Stimulated activated CD4-positive, alpha-beta T cell treated with anti-CD3 and anti-CD28 coated beads, Interleukin-2, amount 100 ng/mL, for 48 hours (primary cell): ENCODE data around the gene HEPHL1.

Source experiments
- DNase-seq, 2 donors: peaks; one replicate each; pipeline ENCODE4 v3.0.0-alpha.2; 2020

Gene HEPHL1

DNA sequence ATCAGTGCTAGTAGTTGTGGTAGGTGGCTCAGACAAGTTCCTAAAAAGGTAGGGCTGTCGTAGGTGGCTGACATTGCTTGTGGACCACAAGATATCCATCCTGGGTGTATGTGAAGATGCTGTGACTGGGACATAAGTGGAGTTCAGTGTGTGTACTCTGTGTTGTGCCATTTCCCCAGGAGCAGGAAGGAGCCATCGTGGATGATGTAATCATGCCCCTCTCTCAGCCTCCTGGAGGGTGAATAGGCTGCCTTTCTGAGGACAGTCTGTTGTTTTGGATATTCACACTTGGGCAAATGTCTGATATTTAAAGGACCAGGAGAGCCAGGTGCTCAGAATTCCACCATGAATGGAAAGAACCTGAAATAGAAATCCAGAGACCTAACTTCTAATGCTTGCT is 2.7 kb downstream of the HEPHL1 start:
- no peak for DNase-seq

DNA sequence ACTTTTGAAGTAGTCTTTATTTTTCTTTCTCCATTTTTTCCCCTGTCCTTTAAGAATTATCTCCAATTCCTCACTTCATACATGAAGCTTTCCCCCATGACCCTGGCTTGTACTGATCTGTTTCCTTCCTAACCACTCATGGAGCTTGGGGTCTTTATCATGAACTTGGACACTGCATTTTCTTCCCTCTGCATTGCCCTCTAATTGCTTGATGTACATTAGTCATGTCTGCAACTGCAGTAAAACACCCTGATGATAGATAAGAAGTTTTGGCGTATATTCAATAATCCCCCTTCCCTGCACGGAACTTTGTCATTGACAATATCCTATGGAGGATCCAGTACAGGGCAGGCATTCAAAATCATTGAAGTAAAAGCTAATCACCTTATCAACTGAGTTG is 3.4 kb downstream of the HEPHL1 start:
- no peak for DNase-seq

DNA sequence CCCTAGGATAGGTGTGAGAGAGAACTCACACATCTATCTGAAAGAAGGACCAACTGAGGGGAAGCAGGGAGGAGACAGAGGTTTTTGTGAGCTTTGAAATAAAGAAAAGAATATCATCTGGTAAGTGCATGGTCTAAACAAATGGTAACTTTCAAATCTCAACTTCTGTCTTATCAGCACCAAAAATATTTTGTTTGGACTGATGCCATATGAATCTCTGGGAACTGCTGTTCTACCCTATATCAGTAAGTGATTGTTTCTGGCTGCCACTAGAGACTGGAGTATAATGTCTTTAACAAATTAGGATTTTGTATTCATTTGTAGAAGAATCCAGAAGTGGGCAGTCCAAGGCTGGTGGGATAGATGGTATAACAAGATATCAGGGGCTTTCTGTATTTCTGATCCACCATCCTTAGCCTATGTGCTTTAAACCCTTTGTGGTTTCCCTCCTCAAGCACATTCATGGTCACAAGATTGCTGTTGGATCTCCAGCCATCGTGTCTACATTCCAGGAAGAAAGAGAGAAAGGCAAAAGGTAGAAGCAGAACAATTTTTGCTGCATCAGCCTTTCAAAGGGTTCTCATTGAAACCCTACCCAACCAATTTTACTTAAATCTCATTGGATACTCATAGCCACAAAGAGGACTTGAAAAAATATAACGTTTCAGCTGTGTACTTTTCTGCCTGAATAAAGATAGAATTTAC is 4.7 kb downstream of the HEPHL1 start:
- DNase-seq, result no peak

DNA sequence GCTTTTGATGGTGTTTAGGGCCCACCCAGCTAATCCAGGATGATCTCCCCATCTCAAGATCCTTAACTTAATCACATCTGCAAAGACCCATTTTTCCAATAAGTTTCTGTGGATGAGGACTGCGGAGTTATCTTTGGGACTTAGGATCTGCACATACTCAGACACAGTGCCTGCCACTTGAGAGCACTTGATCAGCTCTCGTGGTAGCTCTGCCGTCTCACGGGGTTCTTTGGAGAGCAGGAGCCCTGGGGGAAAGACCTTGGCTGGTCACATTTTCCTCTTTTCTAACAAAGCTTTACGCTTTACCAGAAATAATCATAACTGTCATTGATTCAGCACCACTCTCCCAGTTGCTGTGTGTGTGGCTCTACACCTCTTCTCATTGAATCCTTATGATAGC is 6.1 kb downstream of the HEPHL1 start:
- no peak for DNase-seq

DNA sequence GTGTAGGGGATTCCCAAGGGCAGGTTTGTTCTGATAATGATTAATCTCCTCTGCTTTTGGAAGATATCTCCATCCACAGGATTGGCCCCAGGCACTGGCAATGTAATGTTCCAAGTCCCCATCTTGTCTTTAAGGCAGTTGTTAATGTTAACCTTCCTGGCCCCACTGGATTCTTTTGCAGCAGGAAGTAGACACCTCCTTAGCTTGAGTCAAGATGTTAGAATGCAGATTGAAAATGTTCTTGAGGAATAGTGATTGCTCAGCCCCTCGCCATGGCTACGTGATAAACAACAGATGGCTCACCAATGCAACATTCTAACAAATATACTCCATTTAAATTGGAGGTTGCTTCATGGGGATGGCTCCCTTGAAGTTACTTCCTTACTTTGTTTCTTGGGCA is 7.3 kb downstream of the HEPHL1 start:
- DNase-seq, result no peak

- no peak for DNase-seq
Observed at GRCh38 chr11:94030059-94030458, 8.9 kb downstream of the HEPHL1 start.

- DNase-seq, result no peak
Observed at GRCh38 chr11:94031625-94032024, 10.5 kb downstream of the HEPHL1 start.

DNA sequence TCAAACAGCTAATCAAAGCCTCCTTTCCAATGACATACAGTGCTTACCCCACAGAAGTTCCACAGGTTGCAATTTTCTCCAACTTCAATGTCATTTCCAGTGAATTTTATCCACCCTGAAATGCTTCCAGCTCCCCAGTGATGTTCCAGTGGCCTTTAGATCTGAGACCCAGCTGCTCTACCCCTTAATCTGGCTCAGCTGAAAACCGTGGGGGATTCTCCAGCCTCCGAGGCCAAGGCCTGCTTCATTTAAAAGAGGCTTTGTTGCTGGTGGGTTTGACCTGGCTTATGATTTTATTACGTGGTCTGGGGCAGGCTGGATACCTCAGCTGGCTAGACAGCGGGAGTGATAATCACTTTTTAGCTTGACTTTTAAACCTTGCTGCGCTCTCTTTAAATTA is 10.9 kb downstream of the HEPHL1 start:
- DNase-seq, result no peak

- DNase-seq, result no peak
Observed at GRCh38 chr11:94032725-94033124, 11.6 kb downstream of the HEPHL1 start.

GRCh38 chr11:94034207-94034606 is 13.1 kb downstream of the HEPHL1 start:
- no peak for DNase-seq

DNA sequence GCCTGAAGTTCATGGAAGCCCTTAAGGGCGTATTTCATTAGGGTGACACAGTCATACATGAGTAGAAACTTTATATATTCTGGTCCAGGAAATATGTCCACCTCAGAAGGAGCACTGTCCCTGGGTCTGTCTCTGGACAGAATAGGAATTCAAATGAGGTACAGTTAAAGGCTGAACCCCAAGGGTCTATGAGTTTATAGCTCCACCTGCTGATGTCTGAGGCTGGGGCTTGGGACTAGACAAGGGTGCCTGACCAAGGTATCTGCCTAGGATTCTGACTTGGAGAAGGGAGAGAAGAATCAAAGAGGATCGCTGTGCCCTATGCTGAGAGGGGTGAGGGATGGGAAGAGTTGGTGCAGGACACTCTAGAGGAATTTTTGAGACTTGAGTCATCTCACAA is 14.9 kb downstream of the HEPHL1 start:
- no peak for DNase-seq

GRCh38 chr11:94043241-94043640 is 22.1 kb downstream of the HEPHL1 start:
- no peak for DNase-seq

DNA sequence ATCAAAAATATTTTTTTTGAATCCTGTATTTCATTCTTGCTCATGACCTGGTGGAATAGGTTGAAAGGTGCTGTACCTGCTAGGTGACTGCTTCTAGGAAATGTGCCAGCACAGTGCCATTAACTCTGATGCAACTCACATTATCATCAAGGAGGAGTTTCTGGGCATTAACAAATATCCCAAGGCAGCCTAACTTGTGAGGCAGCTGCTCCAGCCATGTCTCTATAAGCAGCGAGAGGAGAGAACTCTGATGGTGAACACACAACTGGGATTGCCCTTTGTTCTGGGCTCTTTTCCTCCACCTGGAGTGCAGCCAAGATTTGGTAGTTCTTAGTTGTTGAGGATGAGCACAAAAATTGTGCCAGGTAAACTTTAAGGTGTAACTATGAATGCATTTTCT is 25.6 kb downstream of the HEPHL1 start:
- DNase-seq, result no peak

- no peak for DNase-seq
Observed at GRCh38 chr11:94048032-94048709, 27.0 kb downstream of the HEPHL1 start.

GRCh38 chr11:94049351-94049750 is 28.2 kb downstream of the HEPHL1 start:
- DNase-seq, result no peak

- DNase-seq, result no peak
Observed at GRCh38 chr11:94058630-94059029, 37.5 kb downstream of the HEPHL1 start.

GRCh38 chr11:94059065-94059464 is 37.9 kb downstream of the HEPHL1 start:
- DNase-seq, result no peak

GRCh38 chr11:94060401-94060800 is 39.2 kb downstream of the HEPHL1 start:
- no peak for DNase-seq

GRCh38 chr11:94062360-94062759 is 41.2 kb downstream of the HEPHL1 start:
- DNase-seq, result no peak

GRCh38 chr11:94066901-94067429 is 45.8 kb downstream of the HEPHL1 start:
- DNase-seq, result no peak

GRCh38 chr11:94068764-94069163 is 47.6 kb downstream of the HEPHL1 start:
- no peak for DNase-seq

DNA sequence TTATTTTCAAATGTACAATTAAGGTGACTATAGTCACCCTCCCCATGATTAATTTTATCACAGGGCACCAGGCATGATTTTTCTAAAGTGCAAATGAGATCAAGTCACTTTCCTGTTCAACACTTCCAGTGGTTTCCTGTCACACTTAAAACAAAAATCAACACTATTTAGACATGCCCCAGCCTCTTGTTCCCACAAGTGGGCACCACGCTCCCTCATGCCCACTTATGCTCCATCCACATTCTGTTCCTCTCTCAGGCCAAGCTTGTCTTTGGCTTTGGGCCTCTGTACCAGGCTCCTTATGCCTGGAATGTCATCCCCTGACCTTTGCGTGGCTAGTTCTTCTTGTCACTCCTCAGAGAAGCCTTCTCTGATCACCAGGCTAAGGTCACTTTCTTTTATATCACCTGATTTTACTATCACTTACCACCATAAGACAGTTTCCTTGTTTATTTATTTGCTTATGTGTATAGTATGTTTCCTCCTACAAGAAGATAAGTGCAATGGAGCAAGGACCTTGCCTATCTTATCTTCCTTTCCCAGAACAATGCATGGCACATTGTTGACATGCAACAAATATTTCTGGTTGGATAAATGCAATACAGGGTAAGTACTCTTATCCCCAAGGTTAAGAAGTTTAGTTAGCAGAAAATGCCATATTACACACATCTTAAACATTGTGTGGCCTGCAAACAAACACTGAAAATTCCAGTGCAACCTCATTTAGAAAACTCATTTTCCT is 56.6 kb downstream of the HEPHL1 start:
- no peak for DNase-seq

GRCh38 chr11:94084164-94084563 is 63.0 kb downstream of the HEPHL1 start:
- DNase-seq, result no peak

GRCh38 chr11:94088906-94089305 is 67.8 kb downstream of the HEPHL1 start:
- DNase-seq, result no peak
